GM12878 (cell line): ENCODE measurements around the gene PARP6.

Experiments used
- CREB1 ChIP-seq: IDR thresholded peaks from 2 replicates; pipeline ENCODE4 v1.6.1; 2012; ENCODE audit warnings: low read depth, mild to moderate bottlenecking, inconsistent platforms
- CTCF ChIP-seq, 3 experiments: IDR thresholded peaks in 2 of 3; conservative IDR thresholded peaks in 1 of 3; 2 replicates each; pipeline ENCODE4 v1.5.1; 2011; ENCODE audit warnings: low read depth in 3 of 3, low read length in 3 of 3, mild to moderate bottlenecking in 3 of 3, control low read depth in 2 of 3, moderate library complexity in 2 of 3, inconsistent platforms in 1 of 3, mixed read lengths in 1 of 3; ENCODE audit not compliant: control insufficient read depth in 2 of 3, insufficient read depth in 1 of 3; ENCODE audit errors: extremely low read depth in 1 of 3
- EZH2 ChIP-seq: IDR thresholded peaks from 2 replicates; pipeline ENCODE4 v1.6.1; 2012; ENCODE audit warnings: low read depth, mild to moderate bottlenecking, control low read depth, inconsistent platforms, low read length, borderline replicate concordance; ENCODE audit not compliant: control insufficient read depth
- IKZF1 ChIP-seq: fragments of 450-650 bp; conservative IDR thresholded peaks from 2 replicates; pipeline ENCODE4 v1.6.1; 2017; ENCODE audit warnings: antibody characterized with exemption, mild to moderate bottlenecking
- MXI1 ChIP-seq: fragments of 150-350 bp; IDR thresholded peaks from 2 replicates; pipeline ENCODE4 v1.6.1; 2011; ENCODE audit warnings: low read depth, mild to moderate bottlenecking, inconsistent platforms, low read length, improper control_type of control experiment
- POLR2A ChIP-seq: IDR thresholded peaks from 2 replicates; pipeline ENCODE4 v1.6.1; 2011; ENCODE audit warnings: low read depth, mild to moderate bottlenecking, low read length
- RFX5 ChIP-seq: IDR thresholded peaks from 2 replicates; pipeline ENCODE4 v1.6.1; 2011; ENCODE audit warnings: low read depth, low read length, improper control_type of control experiment
- SREBF2 ChIP-seq: IDR thresholded peaks from 2 replicates; pipeline ENCODE4 v1.6.1; 2012; ENCODE audit warnings: mild to moderate bottlenecking, low read length
- USF2 ChIP-seq: IDR thresholded peaks from 2 replicates; pipeline ENCODE4 v1.6.1; 2011; ENCODE audit warnings: low read depth, low read length, improper control_type of control experiment, borderline replicate concordance
- ZZZ3 ChIP-seq: IDR thresholded peaks from 2 replicates; pipeline ENCODE4 v1.6.1; 2011; ENCODE audit warnings: low read depth; ENCODE audit not compliant: control insufficient read depth, insufficient read length
- TF ChIP-seq, protein P1 (sequence below): IDR thresholded peaks from 2 replicates; pipeline ENCODE4 v1.6.1; 2012; ENCODE audit warnings: mild to moderate bottlenecking, low read depth, low read length
- TF ChIP-seq, protein P2 (sequence below): fragments of 450-650 bp; conservative IDR thresholded peaks from 2 replicates; pipeline ENCODE4 v1.6.1; 2017; ENCODE audit warnings: mild to moderate bottlenecking, moderate library complexity

DNA sequence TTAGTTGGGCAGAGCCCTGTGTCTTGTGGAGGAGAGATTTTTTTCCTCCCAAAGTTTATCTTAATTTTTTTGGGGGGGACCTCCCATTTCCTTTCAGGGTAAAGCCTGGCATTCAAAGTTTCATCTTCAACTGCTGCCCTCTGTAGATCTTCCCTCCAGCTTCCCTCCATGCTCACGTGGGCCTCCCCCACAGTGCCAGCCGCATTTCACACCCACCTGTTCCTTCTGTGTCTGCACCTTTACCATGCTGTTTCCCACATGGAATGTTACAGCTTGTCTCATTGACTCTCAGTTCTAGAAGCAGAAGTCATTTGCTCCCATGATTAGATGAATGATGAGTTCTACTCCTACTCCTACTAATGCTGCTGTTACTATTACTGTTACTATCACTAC, 41.1 kb upstream of the PARP6 start:
- TF ChIP-seq SREBF2: no peak
- TF ChIP-seq CTCF (IDR thresholded peaks at IDR 0.05 in 2 of 3, conservative IDR thresholded peaks at IDR 0.05 in 1 of 3; ENCODE audit: control insufficient read depth in 2 of 3, extremely low read depth in 1 of 3, insufficient read depth in 1 of 3, low read depth in 3 of 3, low read length in 3 of 3): no peak
- TF ChIP-seq, protein P1, sequence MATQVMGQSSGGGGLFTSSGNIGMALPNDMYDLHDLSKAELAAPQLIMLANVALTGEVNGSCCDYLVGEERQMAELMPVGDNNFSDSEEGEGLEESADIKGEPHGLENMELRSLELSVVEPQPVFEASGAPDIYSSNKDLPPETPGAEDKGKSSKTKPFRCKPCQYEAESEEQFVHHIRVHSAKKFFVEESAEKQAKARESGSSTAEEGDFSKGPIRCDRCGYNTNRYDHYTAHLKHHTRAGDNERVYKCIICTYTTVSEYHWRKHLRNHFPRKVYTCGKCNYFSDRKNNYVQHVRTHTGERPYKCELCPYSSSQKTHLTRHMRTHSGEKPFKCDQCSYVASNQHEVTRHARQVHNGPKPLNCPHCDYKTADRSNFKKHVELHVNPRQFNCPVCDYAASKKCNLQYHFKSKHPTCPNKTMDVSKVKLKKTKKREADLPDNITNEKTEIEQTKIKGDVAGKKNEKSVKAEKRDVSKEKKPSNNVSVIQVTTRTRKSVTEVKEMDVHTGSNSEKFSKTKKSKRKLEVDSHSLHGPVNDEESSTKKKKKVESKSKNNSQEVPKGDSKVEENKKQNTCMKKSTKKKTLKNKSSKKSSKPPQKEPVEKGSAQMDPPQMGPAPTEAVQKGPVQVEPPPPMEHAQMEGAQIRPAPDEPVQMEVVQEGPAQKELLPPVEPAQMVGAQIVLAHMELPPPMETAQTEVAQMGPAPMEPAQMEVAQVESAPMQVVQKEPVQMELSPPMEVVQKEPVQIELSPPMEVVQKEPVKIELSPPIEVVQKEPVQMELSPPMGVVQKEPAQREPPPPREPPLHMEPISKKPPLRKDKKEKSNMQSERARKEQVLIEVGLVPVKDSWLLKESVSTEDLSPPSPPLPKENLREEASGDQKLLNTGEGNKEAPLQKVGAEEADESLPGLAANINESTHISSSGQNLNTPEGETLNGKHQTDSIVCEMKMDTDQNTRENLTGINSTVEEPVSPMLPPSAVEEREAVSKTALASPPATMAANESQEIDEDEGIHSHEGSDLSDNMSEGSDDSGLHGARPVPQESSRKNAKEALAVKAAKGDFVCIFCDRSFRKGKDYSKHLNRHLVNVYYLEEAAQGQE: no peak
- TF ChIP-seq CREB1: no peak
- no peak for TF ChIP-seq POLR2A
- no peak for TF ChIP-seq IKZF1
- TF ChIP-seq USF2: no peak
- TF ChIP-seq EZH2: no peak
- TF ChIP-seq, protein P2, sequence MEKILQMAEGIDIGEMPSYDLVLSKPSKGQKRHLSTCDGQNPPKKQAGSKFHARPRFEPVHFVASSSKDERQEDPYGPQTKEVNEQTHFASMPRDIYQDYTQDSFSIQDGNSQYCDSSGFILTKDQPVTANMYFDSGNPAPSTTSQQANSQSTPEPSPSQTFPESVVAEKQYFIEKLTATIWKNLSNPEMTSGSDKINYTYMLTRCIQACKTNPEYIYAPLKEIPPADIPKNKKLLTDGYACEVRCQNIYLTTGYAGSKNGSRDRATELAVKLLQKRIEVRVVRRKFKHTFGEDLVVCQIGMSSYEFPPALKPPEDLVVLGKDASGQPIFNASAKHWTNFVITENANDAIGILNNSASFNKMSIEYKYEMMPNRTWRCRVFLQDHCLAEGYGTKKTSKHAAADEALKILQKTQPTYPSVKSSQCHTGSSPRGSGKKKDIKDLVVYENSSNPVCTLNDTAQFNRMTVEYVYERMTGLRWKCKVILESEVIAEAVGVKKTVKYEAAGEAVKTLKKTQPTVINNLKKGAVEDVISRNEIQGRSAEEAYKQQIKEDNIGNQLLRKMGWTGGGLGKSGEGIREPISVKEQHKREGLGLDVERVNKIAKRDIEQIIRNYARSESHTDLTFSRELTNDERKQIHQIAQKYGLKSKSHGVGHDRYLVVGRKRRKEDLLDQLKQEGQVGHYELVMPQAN: no peak
- TF ChIP-seq MXI1: no peak
- no peak for TF ChIP-seq ZZZ3
- no peak for TF ChIP-seq RFX5
